ENCODE measurements around the gene PARVB. TPM values are rescaled to one million over a fixed set of nuclear protein-coding genes. Genes with fewer than 3 reads are reported as not detected.

PARVB gene
- total RNA-seq, 1 donor, result 29.3 TPM

DNA sequence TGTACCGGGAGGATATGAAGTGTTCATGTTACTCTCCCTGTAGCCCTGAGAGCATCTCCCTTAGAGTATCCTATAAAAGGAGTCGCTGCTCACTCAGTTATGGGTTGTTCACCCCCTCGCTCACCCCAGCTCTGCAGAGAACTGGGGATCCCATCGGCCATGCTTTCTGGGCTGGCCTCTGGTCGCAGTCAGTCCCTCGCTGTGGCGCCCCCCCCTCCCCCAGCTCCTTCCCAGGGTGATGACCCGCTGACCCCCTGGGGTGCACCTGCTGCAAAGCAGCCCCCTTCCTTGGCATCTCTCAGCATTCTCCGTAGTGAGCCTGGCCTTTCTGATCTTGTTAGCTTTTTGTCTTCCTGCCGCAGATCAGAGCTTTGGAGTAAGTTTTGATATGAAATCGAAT is 146.4 kb downstream of the PARVB start:
- Histone ChIP-seq H3K9me3 (ENCODE audit: low read depth, low read length) (no peaks in the 10 kb centered on the region), H3K79me2 (ENCODE audit: insufficient read depth, low read length) (no peaks in the 10 kb centered on the region), H3K27ac (ENCODE audit: low read depth, low read length) (no peak overlapping the region), H2AFZ (ENCODE audit: low read length) (no peak overlapping the region), H3K4me2 (ENCODE audit: insufficient read depth, low read length) (no peak overlapping the region), H3K27me3 (ENCODE audit: insufficient read depth, low read length) (no peaks in the 10 kb centered on the region), H3K36me3 (ENCODE audit: insufficient read depth, low read length) (peaks cover 3% of the 10 kb centered on the region), H4K20me1 (ENCODE audit: insufficient read depth, low read length) (no peaks in the 10 kb centered on the region), H3K4me3 (ENCODE audit: insufficient read depth, low read length) (no peak overlapping the region), H3K4me1 (ENCODE audit: insufficient read depth, low read length) (peaks cover 7% of the 10 kb centered on the region)
- TF ChIP-seq, protein P1, sequence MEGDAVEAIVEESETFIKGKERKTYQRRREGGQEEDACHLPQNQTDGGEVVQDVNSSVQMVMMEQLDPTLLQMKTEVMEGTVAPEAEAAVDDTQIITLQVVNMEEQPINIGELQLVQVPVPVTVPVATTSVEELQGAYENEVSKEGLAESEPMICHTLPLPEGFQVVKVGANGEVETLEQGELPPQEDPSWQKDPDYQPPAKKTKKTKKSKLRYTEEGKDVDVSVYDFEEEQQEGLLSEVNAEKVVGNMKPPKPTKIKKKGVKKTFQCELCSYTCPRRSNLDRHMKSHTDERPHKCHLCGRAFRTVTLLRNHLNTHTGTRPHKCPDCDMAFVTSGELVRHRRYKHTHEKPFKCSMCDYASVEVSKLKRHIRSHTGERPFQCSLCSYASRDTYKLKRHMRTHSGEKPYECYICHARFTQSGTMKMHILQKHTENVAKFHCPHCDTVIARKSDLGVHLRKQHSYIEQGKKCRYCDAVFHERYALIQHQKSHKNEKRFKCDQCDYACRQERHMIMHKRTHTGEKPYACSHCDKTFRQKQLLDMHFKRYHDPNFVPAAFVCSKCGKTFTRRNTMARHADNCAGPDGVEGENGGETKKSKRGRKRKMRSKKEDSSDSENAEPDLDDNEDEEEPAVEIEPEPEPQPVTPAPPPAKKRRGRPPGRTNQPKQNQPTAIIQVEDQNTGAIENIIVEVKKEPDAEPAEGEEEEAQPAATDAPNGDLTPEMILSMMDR (IDR thresholded peaks at IDR 0.05; ENCODE audit: extremely low read depth, low read depth, low read length), result no peak
- DNase-seq (ENCODE audit: insufficient read length, low spot score, missing footprints), result no peak

DNA sequence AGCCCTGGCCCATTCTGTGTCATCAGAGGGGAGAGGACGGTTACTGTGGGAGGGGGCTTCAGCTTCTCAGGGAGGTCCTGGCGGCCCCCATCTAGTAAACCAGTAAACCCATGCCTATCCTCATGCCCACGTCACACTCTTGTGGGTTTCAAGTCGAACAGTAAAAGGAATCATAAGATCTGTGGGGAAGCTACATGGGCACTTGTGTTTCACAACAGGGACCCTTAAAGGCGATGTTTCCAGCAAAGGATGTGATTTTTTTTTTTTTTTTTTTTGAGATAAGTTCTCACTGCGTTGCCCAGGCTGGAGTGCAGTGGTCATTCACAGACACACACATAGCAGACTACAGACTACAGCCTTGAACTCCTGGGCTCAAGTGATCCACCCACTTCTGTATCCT is 147.5 kb downstream of the PARVB start:
- no peak overlapping the region for H3K4me3 ChIP-seq (ENCODE audit: insufficient read depth, low read length)

DNA sequence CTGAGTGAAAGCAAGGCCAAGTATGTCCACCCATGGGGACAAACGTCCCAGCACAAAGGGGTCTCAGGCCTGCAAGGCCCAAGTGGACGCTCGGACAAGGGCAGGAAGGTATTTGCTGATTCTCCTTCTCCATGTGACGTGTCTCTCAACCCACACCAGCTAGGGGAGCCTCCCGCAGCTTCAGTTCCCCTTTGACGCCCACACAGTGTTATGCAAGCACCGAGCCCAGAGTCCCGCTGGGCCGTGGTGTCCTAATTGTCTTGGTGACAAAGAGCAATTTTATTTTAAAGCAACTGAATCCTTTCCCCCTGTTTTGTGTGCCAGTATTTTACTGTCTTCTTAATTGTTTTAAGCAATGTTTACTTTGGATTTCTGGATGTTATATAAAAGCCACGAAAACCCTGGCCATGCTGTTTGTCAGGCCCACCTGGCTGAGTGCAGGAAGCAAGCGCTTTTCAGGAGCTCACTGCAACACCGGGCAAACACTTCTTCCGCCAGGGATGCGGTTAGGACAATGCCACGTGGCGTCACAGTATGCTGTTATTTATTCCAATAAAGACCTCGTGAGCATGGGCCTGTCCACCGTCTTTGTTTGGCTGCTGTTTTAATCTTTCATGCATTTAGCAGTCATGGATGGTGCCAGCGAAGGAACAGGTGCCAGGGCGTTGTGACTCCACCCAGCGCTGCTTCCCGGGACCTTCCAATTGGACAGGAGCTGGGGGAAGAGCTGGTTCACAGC is 148.4 kb downstream of the PARVB start:
- Histone ChIP-seq H3K79me2 (ENCODE audit: insufficient read depth, low read length) (no peaks in the 10 kb centered on the region), H2AFZ (ENCODE audit: low read length) (no peak overlapping the region), H4K20me1 (ENCODE audit: insufficient read depth, low read length) (no peaks in the 10 kb centered on the region), H3K36me3 (ENCODE audit: insufficient read depth, low read length) (peaks cover 3% of the 10 kb centered on the region), H3K27me3 (ENCODE audit: insufficient read depth, low read length) (no peaks in the 10 kb centered on the region), H3K4me1 (ENCODE audit: insufficient read depth, low read length) (peaks cover 7% of the 10 kb centered on the region), H3K4me2 (ENCODE audit: insufficient read depth, low read length) (no peak overlapping the region), H3K27ac (ENCODE audit: low read depth, low read length) (no peak overlapping the region), H3K9me3 (ENCODE audit: low read depth, low read length) (no peaks in the 10 kb centered on the region), H3K4me3 (ENCODE audit: insufficient read depth, low read length) (no peak overlapping the region)
- TF ChIP-seq, protein P1 (IDR thresholded peaks at IDR 0.05; ENCODE audit: extremely low read depth, low read depth, low read length), result no peak
- no peak for DNase-seq (ENCODE audit: insufficient read length, low spot score, missing footprints)

More for the DNA sequence above, 147.5 kb downstream of the PARVB start:
- DNase-seq (ENCODE audit: insufficient read length, low spot score, missing footprints), result no peak
- Histone ChIP-seq H3K27ac (ENCODE audit: low read depth, low read length) (no peak overlapping the region), H2AFZ (ENCODE audit: low read length) (no peak overlapping the region), H3K27me3 (ENCODE audit: insufficient read depth, low read length) (no peaks in the 10 kb centered on the region), H3K9me3 (ENCODE audit: low read depth, low read length) (no peaks in the 10 kb centered on the region), H3K4me2 (ENCODE audit: insufficient read depth, low read length) (no peak overlapping the region), H3K79me2 (ENCODE audit: insufficient read depth, low read length) (no peaks in the 10 kb centered on the region), H3K36me3 (ENCODE audit: insufficient read depth, low read length) (peaks cover 3% of the 10 kb centered on the region), H3K4me1 (ENCODE audit: insufficient read depth, low read length) (peaks cover 7% of the 10 kb centered on the region), H4K20me1 (ENCODE audit: insufficient read depth, low read length) (no peaks in the 10 kb centered on the region)
- TF ChIP-seq, protein P1 (IDR thresholded peaks at IDR 0.05; ENCODE audit: extremely low read depth, low read depth, low read length), result no peak

DNA sequence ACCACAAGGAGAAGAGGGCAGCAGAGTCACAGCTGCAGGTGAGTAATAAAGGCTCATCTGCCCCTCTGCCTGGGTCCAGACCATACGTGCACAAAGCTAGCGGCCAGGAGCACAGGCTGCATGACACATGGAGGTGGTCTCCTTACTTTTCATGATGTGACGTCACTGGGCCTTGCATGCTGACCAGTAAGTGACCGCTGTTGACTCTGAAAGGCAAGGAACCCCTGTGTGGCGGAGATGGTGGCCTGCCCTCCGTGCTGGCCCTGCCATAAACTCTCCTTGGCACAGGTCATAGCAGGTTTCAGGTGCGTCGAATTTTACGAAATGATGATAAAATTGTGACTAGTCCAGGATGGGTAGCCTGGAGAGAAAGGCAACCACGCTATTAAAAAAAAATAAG is 149.1 kb downstream of the PARVB start:
- peaks cover 3% of the 10 kb centered on the region for H3K36me3 ChIP-seq (ENCODE audit: insufficient read depth, low read length)
- H3K9me3 ChIP-seq (ENCODE audit: low read depth, low read length), result no peaks in the 10 kb centered on the region
- DNase-seq (ENCODE audit: insufficient read length, low spot score, missing footprints), result no peak
- H4K20me1 ChIP-seq (ENCODE audit: insufficient read depth, low read length), result no peaks in the 10 kb centered on the region
- peaks cover 7% of the 10 kb centered on the region for H3K4me1 ChIP-seq (ENCODE audit: insufficient read depth, low read length)
- H3K4me3 ChIP-seq (ENCODE audit: insufficient read depth, low read length), result no peak overlapping the region
- H3K79me2 ChIP-seq (ENCODE audit: insufficient read depth, low read length), result no peaks in the 10 kb centered on the region
- no peak overlapping the region for H3K27ac ChIP-seq (ENCODE audit: low read depth, low read length)
- no peak overlapping the region for H3K4me2 ChIP-seq (ENCODE audit: insufficient read depth, low read length)
- no peak overlapping the region for H2AFZ ChIP-seq (ENCODE audit: low read length)
- TF ChIP-seq, protein P1 (IDR thresholded peaks at IDR 0.05; ENCODE audit: extremely low read depth, low read depth, low read length), result no peak
- no peaks in the 10 kb centered on the region for H3K27me3 ChIP-seq (ENCODE audit: insufficient read depth, low read length)

Data from osteoblast (primary cell).